Activated naive CD4-positive, alpha-beta T cell treated with anti-CD3 and anti-CD28 coated beads, Interleukin-2, amount 50 U/mL, for 16 hours (primary cell): ENCODE measurements around the gene SLC50A1.

Source experiments
- DNase-seq: peaks from one replicate; pipeline ENCODE4 v3.0.0-alpha.2; 2020

Gene SLC50A1, protein sequence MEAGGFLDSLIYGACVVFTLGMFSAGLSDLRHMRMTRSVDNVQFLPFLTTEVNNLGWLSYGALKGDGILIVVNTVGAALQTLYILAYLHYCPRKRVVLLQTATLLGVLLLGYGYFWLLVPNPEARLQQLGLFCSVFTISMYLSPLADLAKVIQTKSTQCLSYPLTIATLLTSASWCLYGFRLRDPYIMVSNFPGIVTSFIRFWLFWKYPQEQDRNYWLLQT

DNA sequence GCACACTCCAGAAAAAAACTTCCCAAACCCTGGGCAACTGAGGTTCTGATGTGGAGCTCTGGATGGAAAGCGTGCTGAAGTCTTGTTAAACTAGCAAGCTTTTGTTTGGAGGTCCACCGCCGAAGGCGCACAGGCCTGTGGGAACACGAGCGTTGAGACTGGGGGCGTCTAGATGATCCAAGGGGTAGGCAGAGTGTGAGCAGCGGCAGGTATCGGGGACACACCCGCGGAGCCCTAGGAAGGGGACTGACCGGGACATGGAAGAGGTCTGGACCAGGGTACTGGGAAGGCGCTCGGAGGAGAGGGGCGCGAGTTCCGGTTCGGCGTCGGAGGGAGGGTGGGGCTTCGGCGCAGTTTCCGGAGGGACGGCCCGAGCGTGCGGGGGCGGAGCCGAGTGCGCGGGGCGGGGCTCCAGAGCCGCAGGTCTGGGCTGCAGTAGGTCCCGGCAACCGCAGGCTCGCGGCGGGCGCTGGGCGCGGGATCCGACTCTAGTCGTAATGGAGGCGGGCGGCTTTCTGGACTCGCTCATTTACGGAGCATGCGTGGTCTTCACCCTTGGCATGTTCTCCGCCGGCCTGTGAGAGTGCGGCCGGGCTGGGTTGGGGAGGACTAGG is at the start of gene SLC50A1:
SLC50A1 (plus strand) TSS at position 438 of the 614 bp plus-strand sequence; CDS start at position 498, 60 bp downstream.
- peak; percentile 93 for DNase-seq

DNA sequence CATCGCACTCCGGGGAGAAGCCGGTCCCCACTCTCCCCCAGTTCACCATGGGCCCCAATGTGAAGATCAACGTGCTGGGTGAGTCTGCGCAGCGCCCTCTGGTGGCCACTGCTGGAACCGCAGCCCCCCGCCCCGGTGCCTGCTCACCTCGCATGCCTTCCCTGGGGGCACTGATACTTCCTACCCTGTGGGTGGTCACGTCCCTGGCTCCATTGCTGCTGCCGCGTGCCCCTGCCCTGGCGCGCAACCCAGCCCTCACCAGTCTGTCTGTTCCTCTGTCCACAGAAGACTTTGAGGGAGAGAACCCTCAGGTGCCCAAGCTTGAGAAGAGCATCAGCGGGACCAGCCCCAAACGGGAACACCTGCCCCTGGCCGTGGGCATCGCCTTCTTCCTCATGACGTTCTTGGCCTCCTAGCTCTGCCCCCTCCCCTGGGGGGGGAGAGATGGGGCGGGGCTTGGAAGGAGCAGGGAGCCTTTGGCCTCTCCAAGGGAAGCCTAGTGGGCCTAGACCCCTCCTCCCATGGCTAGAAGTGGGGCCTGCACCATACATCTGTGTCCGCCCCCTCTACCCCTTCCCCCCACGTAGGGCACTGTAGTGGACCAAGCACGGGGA is 49.4 kb upstream of the SLC50A1 start:
- DNase-seq = peak; percentile 80

DNA sequence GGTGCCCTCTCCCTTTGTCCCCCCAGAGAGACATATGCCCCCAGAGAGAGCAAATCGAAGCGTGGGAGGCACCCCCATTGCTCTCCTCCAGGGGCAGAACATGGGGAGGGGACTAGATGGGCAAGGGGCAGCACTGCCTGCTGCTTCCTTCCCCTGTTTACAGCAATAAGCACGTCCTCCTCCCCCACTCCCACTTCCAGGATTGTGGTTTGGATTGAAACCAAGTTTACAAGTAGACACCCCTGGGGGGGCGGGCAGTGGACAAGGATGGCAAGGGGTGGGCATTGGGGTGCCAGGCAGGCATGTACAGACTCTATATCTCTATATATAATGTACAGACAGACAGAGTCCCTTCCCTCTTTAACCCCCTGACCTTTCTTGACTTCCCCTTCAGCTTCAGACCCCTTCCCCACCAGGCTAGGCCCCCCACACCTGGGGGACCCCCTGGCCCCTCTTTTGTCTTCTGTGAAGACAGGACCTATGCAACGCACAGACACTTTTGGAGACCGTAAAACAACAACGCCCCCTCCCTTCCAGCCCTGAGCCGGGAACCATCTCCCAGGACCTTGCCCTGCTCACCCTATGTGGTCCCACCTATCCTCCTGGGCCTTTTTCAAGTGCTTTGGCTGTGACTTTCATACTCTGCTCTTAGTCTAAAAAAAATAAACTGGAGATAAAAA is 48.7 kb upstream of the SLC50A1 start:
- no peak for DNase-seq

DNA sequence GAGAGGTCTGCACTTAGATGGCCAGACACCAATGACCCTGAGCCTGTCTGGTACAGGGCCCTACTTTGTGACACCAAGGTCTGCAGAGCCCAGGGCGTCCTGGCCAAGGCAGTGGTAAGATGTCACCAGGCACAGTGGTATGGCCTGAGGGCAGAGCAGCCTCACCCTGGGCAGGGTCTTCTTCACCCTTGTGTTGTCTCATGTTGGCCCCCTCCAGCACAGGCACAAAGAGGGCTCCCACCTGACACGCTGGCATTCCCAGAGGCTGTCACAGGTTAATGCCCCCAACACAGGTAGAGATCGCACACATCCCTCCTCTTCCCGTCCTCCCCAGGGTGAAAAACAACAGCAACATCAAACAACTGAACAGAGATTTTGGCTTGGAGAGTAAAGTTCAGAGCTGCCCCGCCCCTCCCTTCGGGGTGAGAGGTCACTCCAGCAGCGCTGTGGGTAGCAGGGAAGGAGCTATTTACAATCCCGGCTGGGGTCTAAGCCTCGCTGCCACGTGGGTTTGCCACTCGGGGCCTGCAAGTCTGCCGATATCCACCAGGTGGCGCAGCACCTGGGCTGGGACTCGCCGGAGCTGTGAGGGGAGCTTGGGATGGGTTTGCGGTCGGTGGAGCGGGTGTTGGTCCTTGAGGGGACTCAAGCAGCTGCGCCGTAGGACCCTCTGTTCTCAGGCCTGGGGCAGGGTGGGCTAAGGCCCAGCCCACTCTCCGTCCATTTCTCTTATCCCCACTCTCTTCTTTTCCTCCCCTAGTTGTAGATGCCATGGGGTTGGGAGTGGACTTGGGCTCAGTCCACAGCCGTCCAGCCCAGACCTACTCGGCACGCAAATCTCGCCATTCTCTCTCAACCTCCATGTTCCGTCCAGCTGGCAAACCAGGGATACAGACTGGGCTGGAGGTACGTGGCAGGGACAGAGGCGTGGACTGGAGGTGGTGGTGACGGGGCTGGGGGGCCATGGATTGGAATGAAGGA is 44.3 kb upstream of the SLC50A1 start:
- DNase-seq = peak; percentile 83

DNA sequence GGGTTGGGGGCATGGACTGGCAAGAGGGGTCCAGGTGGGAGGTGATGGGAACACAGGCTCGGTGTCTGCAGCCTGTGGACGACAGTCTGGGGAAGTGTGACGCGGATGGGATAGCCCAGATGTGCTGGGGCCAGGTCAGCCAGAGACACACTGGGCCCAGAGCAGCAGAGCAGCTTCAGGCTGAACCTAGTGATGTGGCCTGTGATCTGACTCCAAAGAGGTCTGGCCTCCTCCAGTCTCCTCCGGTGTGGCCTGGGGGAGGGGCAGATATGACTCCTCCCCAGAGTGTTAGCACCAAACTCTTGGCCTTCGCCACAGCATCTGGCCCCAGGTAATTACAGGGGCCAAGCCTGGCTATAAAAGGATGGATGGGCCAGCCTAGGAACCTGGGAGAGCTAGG is 43.5 kb upstream of the SLC50A1 start:
- no peak for DNase-seq

DNA sequence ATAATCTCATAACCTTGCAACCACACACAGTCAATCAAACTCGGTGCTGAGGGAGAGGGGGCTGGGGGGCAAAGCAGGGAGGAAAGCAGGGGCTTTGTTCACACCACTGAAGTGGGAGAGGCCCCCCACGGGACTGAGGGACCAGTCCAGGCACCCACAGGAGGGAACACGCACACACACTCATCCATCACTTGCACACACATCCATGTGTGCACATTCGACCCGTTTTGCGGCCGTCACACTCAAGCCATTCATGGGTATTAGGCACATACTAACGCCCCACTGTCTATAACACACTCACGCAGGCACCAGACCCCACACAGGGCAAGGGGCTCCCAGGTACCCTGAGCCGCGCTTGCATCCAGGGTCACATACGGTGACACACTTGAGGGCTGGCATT is 43.0 kb upstream of the SLC50A1 start:
- no peak for DNase-seq

DNA sequence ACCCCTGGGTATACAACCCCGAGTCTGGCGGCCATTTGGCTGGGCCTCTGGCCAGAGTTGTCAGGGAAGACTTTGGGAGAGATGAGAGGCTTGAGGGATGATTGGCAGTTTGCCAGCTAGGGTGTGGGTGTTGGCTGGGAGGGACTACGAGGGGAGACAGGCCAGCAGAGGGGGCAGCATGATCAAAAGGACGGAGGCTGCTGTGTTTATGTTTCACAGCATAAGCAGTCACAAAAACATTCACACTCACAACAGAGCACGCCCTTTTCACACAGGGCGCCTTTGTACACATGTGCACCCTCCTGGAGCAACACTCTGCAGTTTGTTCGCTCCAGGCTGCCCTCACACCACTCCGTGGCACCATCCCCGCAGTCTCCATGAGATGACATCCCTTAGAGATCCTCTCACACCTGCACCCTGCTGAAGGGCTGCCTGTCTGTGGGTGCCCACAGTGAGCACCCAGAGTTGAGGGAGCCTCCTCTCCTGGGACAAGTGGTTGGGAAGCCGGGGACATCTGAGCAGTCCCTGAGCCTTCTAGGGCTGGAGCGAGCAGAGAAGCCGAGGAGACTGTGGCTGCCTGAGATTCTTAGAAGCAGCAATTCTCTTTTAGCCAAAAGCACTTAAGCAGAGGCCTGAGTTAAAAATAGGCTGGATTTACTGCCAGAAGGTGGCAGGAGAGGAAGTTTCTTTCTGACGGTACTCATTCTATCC is 41.6 kb upstream of the SLC50A1 start:
- no peak for DNase-seq

DNA sequence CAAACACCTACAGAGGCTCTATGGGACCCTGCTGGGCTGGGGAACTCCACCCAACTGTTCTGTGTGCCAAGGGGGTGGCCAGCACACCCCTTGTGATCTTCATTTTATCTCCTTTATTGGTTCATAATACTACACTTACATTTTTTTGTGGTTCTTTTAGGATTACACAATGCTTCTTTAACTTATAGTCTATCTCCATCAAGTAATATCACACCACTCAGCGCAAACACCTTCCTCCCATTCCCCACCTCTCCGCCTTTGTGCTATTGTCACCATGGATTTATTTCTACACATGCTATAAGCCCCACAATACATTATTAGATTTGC is 41.1 kb upstream of the SLC50A1 start:
- no peak for DNase-seq

DNA sequence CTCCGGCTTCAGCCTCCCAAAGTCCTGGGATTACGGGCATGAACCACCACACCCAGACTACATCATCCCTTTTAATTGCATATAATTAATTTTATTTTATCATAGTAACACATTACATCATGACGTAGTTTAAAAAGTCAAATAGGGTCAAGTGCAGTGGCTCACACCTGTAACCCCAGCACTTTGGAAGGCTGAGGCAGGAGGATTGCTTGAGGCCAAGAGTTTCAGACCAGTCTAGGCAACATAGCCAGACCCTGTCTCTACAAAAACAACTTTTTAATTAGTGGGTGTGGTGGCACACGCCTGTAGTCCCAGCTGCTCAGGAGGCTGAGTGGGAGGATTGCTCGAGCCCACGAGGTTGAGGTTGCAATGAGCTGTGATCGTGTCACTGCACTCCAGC is 36.3 kb upstream of the SLC50A1 start:
- no peak for DNase-seq

DNA sequence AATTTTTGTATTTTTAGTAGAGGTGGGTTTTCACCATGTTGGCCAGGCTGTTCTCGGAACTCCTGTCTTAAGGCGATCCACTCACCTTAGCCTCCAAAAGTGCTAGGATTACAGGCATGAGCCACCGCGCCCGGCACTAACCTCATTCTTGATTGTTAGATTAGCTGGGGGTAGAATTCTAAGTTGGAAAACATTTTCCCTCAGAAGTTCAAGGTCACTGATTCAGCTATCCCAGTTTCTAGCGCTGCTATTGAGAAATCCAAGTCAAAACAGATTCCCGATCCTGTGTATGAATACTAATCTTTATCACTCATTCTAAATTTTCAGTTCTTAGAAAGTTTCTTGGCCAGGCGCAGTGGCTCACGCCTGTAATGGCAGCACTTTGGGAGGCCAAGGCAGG is 32.3 kb upstream of the SLC50A1 start:
- no peak for DNase-seq

DNA sequence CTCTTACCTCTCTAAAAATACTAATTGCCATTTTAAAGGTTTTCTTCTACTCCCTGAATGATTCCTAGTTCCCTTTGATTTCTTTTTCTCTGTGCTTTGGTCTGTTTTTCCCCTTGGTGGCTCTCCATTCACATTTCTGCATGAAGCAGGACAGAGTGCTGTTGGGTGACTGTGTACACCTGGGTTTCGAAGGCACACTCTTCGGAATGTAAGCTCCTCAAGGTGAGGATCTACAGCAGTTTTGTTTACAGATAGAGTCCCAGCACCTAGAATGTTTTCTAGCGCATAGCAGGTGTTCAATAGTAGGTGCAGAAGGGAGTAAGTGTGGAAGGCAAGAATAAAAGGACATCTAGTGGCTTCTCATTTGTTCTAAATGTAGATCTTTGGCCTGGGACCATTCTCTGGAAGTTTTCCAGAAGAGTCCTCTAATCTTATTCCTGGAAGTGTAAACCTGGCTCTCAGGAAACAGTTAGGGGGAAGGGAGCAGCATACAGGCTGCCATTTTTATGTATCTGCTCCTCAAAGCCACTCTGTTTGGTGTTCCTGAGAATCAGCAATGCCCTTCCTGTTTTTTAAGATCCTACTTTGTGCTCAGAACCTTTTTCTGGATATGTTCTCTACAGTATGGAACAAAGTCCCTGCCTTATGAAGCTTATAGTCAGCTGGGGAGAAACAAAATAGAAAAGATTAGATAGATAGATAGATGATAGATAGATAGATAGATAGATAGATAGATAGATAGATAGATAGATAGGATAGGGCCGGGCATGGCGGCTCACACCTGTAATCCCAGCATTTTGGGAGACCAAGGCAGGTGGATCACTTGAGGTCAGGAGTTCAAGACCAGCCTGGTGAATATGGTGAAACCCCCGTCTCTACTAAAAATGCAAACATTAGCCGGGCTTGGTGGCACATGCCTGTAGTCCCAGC is 30.8 kb upstream of the SLC50A1 start:
- no peak for DNase-seq

DNA sequence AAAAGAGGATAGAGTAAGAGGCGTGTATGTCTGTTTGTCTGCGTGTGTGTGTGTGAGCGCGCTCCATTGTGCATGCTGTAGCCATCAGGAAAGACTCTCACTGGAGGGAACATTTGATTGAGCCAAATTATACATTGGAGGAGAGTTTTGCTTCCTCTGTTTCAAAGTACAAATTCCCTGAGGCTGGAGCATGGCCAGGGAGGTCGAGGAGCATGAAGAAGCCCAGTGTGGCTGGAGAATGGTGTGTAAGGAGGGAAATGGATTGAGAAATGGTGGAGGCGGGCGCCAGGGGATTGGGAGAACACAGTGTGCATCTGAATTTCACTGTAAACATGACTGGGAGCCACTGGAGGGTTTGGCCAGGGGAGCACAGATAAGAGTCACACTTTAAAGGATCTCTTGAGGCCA is 30.0 kb upstream of the SLC50A1 start:
- no peak for DNase-seq

DNA sequence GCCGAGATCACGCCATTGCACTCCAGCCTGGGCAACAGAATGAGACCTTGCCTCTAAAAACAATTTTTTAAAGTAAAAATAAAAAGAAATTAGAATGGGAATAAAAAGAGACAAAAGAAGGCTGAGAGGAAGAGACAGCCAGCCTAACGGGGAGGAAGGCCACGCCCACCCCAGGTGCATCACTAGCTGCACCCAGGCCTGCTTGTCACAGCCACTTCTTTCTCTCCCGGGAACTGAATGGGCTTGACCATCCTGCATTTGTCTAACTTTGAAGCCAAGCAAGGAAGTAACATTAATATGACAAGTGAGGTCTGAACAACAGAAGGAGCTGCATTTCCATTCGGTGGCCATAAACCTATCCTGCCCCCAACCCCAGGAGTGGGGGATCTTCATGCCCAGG is 28.8 kb upstream of the SLC50A1 start:
- no peak for DNase-seq

DNA sequence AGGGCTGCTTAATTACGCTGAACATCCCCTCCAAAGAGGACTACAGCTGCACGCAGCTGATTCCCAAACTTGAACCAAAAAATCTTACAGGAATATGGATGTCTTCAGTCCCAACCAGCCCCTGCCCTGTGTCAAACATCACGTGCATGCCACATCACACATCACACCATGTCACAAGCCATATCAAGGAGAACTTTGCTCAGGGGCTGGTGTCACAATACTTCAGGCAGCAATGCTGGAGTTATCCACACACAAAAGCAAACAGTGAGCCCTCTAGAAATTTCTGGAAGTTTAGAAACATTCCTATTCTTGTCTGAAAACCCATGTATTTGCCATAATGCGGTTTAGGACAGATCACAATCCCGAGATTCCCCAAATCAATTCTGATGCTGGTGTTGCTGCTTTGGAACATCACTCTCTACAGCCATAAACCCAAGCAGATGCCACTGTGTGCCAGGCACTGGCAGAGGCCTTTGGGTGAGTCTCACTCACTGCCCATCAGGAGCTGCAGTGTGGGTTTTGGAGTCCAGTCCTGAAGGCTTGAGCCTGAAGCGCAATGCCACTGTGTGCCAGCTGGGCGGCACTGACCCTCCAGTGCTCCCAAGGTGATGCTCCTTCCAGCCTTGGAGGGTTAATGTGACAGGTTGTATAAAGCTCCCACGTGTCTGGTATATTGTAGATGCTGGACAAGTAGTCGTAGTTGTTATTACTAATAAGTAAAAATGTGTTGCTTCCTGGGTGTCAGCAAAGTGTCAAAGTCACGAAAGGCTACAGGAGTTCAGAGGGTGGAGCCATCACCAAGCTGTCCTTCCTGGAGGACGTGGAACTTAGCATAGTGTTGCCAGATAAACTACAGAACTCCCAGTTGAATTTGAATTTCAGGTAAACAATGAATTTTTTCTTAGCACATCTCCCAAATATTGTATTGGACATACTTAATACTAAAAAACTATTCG is 28.1 kb upstream of the SLC50A1 start:
- DNase-seq = no peak

DNA sequence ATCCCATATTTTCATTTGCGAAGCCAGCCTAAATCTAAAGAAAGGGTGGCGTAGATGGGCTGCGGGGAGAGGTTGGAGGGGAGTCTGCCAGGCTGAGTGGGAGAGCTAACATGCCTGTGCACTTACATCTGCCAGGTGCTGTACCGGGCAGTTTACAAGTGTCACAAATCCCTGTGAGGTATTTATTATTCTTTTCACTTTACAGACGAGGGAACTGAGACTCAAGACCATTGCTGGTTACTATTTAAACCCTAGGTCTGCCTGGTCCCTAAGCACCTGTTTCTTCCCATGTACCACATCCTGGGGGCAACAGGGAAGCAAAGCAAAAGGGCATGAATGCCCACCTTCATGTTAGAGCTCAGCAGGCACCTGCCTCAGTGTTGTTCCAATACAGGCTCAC is 27.4 kb upstream of the SLC50A1 start:
- DNase-seq = no peak

DNA sequence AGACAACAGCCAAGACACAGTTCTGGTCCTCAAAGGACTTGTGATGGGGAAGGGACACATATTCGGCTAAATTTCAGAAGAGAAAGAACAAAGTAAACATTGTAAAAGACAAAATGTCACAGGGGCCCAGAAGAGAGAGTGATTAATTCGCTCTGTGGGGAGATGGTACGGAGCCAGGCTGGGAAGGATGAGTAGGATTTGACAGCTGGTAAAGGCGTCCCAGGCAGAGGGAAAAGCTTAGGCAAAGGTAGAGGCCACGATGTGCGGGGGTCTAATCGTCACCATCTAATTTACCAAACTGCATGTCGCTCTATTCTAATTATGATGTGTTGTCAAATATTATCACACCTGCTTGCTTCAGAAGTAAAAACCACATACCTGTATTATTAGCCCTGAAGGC is 25.3 kb upstream of the SLC50A1 start:
- DNase-seq = no peak

DNA sequence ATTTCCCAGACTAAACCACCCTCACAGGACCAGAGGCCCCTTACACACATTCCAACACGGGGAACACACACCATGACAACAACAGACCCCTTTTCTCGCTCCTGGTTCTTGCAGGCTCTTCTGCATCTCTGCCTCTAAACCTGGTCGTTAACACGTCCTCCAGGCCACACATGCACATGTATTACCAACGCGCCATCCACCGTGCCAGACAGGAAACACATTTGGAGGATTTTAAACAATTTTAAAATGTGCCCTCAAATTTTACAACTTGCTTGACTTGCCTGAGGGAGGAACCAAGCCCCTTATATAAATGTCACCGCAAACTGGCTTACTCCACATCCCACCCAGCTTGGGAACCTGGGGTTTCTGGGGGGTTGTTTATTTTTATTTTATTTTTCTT is 24.8 kb upstream of the SLC50A1 start:
- no peak for DNase-seq

DNA sequence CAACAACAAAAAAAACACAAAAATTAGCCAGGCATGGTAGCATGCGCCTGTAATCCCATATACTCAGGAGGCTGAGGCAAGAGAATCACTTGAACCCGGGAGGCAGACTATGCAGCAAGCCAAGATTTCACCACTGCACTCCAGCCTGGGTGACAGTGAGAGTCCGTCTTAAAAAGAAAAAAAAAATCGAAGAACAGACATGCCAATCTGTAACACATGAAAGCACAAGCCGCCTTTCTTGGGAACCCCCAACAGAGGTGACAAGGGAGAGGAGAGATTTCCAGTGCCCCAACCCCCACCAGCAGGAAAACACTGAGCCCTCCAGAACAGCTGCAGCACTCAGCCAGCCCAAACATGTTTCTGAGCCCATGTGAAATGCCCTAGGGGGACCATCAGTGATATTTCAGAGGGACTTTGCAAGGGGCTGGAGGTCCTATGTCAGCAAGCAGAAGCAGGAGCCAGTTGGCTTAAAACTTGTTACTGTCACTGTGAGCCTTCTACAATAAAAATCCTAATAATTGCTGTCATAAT is 22.1 kb upstream of the SLC50A1 start:
- DNase-seq = no peak

DNA sequence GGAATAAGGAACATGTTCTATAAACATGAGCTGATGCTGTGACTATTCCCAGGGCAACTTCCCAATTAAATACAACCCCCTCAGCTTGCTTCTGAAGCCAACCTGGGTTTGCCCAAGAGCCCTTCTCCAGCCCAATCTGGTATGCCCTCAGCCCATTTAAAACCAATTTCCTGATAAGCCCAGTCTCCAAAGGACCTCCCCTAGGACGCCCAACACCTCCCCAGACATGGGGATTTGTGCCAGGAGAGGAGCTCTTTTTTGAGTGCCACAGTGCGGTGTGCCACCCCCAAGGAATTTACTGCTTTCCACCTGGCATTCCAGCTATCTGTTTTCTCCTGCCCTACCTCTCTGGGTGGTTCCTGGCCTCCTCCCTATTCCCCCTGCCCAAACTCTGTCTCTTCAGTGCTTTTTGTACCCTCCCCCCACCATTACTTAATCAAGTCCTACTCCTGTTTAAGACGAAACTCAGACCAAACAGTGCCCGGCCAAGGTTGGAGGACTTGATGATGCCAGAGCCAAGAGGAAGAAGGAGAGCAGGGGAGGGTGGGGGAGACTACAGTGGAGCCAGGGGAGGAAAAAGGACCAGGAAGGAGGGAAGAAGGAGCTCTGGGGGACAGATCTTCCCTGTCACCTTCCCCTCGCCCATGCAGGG is 19.4 kb upstream of the SLC50A1 start:
- DNase-seq = no peak
